Right lobe of liver (tissue), 6 donors: ENCODE measurements around the gene MIP. TPM values are rescaled to one million over a fixed set of nuclear protein-coding genes. Genes with fewer than 3 reads are reported as not detected.
A peak's percentile ranks its signal among the peaks of the same experiment; 100 is the strongest.

Experiments
- ATAC-seq, 4 donors: fragments of 200-7000 bp; cut with Tn5 transposase; one replicate each; pipeline ENCODE4 v1.9.1; 2020; ENCODE audit warnings: mild to moderate bottlenecking in 4 of 4, moderate library complexity in 4 of 4
- DNase-seq, 3 donors: peaks; one replicate each; pipeline ENCODE4 v3.0.0-alpha.2; 2020
- H3K27ac ChIP-seq, 3 donors: fragments of 200-600 bp; one replicate each; pipeline ENCODE4 v1.8.0; 2022
- H3K27me3 ChIP-seq, 2 donors: fragments of 200-600 bp; one replicate each; pipeline ENCODE4 v1.8.0; 2022
- H3K36me3 ChIP-seq, 4 donors: fragments of 200-600 bp; sonication (generic) in 1 of 4; one replicate each; pipeline versions ENCODE4 v1.5.1 to v1.8.0; 2017 to 2022; ENCODE audit warnings: control low read depth in 1 of 4
- H3K4me1 ChIP-seq, 4 donors: fragments of 200-600 bp; sonication (generic) in 1 of 4; one replicate each; pipeline versions ENCODE4 v1.5.1 to v1.8.0; 2017 to 2022; ENCODE audit warnings: control low read depth in 1 of 4
- H3K4me3 ChIP-seq, 3 donors: fragments of 200-600 bp; one replicate each; pipeline ENCODE4 v1.8.0; 2022
- H3K9me3 ChIP-seq, 4 donors: fragments of 200-600 bp; sonication (generic) in 1 of 4; one replicate each; pipeline versions ENCODE4 v1.5.1 to v1.8.0; 2017 to 2022; ENCODE audit warnings: control low read depth in 1 of 4
- CTCF ChIP-seq, 4 donors: fragments of 200-600 bp in 3 of 4; fragments of 450-650 bp in 1 of 4; IDR thresholded peaks; one replicate each; pipeline versions ENCODE4 v1.5.1 to v1.8.0; 2016 to 2022; ENCODE audit warnings: antibody characterized with exemption in 4 of 4, mild to moderate bottlenecking in 2 of 4
- POLR2A ChIP-seq: fragments of 450-650 bp; IDR thresholded peaks from one replicate; pipeline ENCODE4 v1.6.1; 2017; ENCODE audit warnings: antibody characterized with exemption, mild to moderate bottlenecking
- WGBS: methylation state at CpG from one replicate; pipeline ENCODE4 v1.1.6; 2018; ENCODE audit warnings: low coverage, low lambda C conversion rate; ENCODE audit not compliant: insufficient coverage; ENCODE audit errors: missing lambda C conversion rate; 5-methylcytosine and 5-hydroxymethylcytosine counted together
- intact Hi-C, 2 donors: fragments of 100-400 bp; cut with DNase I; formaldehyde crosslinking; loops; one replicate each; pipeline versions ENCODE4 v1.11.2 to v1.14.1; 2022
- total RNA-seq, 6 experiments: library from RNA; depleted of rRNA in 2 of 6; stranded (reverse); fragments of >200 nt in 2 of 6; fragmentation: NEBNext Ultra II Directional in 3 of 6; extraction: Animal tissue kit (Norgen Biotek cat#: 25700) in 3 of 6; gene quantifications; one replicate each; pipeline versions ENCODE4 v1.1.0 to v1.2.4, GENCODE V29; 2016 to 2023
- donor health status: DM: no; HTN: yes; CAD: no.
- donor health status: DM: no; HTN: no; CAD: no.
- donor health status: DM: no; HTN: no; CAD: no.
- donor health status: DM: no; HTN: yes; CAD: no.
- donor health status: DM: no; HTN: yes; CAD: no.

MIP gene
- total RNA-seq, 6 experiments from 2014 or later = 0.42 to 0.91 (median 0.76) TPM; not detected in 1

GRCh38 chr12:56476143-56476542 lies 21.7 kb upstream of the MIP start:
- TF ChIP-seq POLR2A = no peak
- TF ChIP-seq CTCF (IDR thresholded peaks at IDR 0.05) = no peak
- Histone ChIP-seq H3K27ac (peak overlapping the region in 2 of 3 donors; percentile 83 to 92), H3K36me3 (peaks cover 0 to 23% (median 3%) of the 10 kb centered on the region in 4 donors), H3K4me1 (peaks cover 0 to 69% (median 14%) of the 10 kb centered on the region in 4 donors), H3K9me3 (no peaks in the 10 kb centered on the region), H3K4me3 (no peak overlapping the region), H3K27me3 (no peaks in the 10 kb centered on the region)
- intact Hi-C loops = no loop called here
- DNase-seq (no peak), ATAC-seq (no peak)
- WGBS = 62% methylated on average over 4 of the region's 6 CpGs

- TF ChIP-seq CTCF (IDR thresholded peaks at IDR 0.05) (no peak), POLR2A (no peak)
- ATAC-seq (no peak), DNase-seq (no peak)
- Histone ChIP-seq H3K36me3 (peaks cover 0 to 26% (median 3%) of the 10 kb centered on the region in 4 donors), H3K4me3 (no peak overlapping the region), H3K27ac (peak overlapping the region in 2 of 3 donors; percentile 83 to 92), H3K9me3 (no peaks in the 10 kb centered on the region), H3K4me1 (peaks cover 0 to 80% (median 18%) of the 10 kb centered on the region in 4 donors), H3K27me3 (no peaks in the 10 kb centered on the region)
- intact Hi-C loops = no loop called here
- WGBS = 89% methylated on average over 3 of the region's 9 CpGs
Measured at GRCh38 chr12:56474389-56474788, 19.9 kb upstream of the MIP start.

- intact Hi-C loops = no loop called here
- Histone ChIP-seq H3K9me3 (no peaks in the 10 kb centered on the region), H3K27ac (peak overlapping the region; percentile 76 to 98 (median 97)), H3K36me3 (peaks cover 0 to 26% (median 3%) of the 10 kb centered on the region in 4 donors), H3K4me1 (peaks cover 0 to 39% (median 5%) of the 10 kb centered on the region in 4 donors), H3K27me3 (no peaks in the 10 kb centered on the region), H3K4me3 (peak overlapping the region; percentile 65 to 92 (median 69))
- TF ChIP-seq POLR2A (peak; percentile 26), CTCF (IDR thresholded peaks at IDR 0.05) (no peak)
- WGBS = 7% methylated on average over 10 of the region's 19 CpGs
- peak; percentile 59 to 63 (median 61) for ATAC-seq
- DNase-seq = peak; percentile 64 to 77 (median 70)
Measured at GRCh38 chr12:56469007-56469930, 14.8 kb upstream of the MIP start.

GRCh38 chr12:56468216-56469006 lies 14.0 kb upstream of the MIP start, which contains the start of gene SPRYD4:
TSS of gene SPRYD4 (plus strand) at chr12:56468578. CDS start at chr12:56468592, 14 bp downstream.
- H3K27me3 ChIP-seq = no peaks in the 10 kb centered on the region
- H3K9me3 ChIP-seq = no peaks in the 10 kb centered on the region
- H3K4me3 ChIP-seq = peak within 1 kb of the TSS; percentile 65 to 92 (median 69)
- DNase-seq (peak; percentile 94 to 96 (median 95)), ATAC-seq (peak; percentile 87 to 92 (median 90))
- peaks cover 0 to 38% (median 6%) of the 10 kb centered on the region in 4 donors for H3K4me1 ChIP-seq
- intact Hi-C loops = no loop called here
- WGBS = 0% methylated on average over 17 of the region's 43 CpGs
- TF ChIP-seq POLR2A (peak; percentile 90), CTCF (IDR thresholded peaks at IDR 0.05) (peak; percentile 19 to 59 (median 43))
- peaks cover 0 to 24% (median 1%) of the 10 kb centered on the region in 4 donors for H3K36me3 ChIP-seq
- peak within 1 kb of the TSS; percentile 76 to 98 (median 97) for H3K27ac ChIP-seq
